ENCODE measurements around the gene METTL9.
"Not testable (repeated sequence)": the region's sequence is repeated elsewhere in the genome, so short reads cannot be mapped to it uniquely, and the experiment has no call there.

The METTL9 gene

DNA sequence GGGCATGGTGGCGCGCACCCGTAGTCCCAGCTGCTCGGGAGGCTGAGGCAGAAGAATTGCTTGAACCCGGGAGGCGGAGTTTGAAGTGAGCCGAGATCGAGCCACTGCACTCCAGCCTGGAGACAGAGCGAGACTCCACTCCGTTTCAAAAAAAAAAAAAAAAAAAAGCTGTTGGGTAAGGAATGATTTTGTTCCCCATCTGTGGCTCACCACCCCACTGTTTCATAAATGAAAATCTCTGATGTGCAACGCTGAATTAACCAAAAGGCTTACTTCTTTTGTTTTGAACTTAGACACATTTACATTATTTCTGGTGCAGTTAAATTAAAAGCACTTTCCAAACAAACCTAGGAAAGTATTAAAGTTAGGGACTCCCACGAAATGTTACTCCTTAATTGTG lies 1.2 kb upstream of the METTL9 start:
- H3K4me3 ChIP-seq (replicated peaks in 1 of 2; ENCODE audit: low read depth in 2 of 2, low read length in 2 of 2): no peak overlapping the region
- TF ChIP-seq CTCF (IDR thresholded peaks at IDR 0.05; ENCODE audit: low read depth, low read length): no peak
- no peak for DNase-seq (ENCODE audit: low read depth in 2 of 2)

DNA sequence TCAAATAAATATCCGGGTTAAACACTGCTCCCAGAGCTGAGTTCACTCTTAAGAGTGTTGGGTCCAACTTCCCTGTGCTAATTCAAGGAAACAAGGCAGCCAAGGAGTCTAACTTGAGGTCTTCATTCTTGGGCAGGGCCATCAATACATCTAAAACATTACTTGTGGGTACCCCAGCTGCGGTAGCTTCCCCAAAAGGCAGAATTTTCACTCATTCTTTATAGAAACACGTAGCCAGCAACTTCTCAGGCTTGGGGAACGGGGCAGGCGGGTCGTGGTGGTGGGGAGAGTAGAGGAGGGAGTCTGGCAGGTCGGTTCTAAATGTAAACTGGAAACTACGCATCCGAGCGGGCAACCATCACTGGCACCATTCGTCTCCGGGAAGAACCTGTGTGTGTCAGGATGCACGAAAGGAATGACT lies 666 bp upstream of the METTL9 start:
- no peak for DNase-seq (ENCODE audit: low read depth in 2 of 2)
- TF ChIP-seq CTCF (IDR thresholded peaks at IDR 0.05; ENCODE audit: low read depth, low read length): no peak
- H3K4me3 ChIP-seq (replicated peaks in 1 of 2; ENCODE audit: low read depth in 2 of 2, low read length in 2 of 2): peak overlapping the region; percentile 63 to 78

DNA sequence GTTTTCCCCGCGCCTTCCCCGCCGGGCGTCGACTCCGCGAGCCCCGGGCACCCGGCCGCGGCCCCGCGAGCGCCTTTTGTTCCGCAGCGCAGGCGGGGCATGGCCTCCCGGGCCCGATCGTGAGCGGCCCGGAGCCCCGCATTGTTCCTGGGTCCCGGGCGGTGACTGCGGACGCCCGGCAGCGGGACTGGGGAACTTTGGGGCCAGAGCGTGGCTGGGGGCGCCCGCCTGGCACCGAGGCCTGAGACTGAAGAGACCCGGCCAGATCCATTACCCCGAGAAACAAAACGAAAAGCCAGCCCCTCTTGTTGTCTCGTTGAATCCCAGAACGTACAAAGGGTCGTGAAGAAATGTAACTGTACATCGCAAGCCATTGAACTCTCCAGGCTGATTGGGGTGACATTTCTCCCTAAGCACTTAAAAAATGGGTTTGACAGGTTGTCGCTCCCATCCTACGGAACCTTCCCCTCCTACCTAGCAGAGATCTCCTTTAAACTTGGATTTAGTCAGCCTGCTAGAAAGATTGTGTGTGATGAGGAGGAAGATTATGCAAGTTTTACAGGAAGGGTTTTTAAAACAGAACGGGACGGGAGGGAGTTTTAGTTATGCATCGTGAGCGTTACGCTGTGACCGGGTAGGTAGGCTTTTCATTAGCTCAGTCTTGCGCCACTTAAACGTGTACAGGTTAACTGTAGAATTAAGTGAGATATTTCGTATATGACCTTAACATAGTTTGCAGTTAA lies 825 bp downstream of the METTL9 start:
- H3K4me3 ChIP-seq (replicated peaks in 1 of 2; ENCODE audit: low read depth in 2 of 2, low read length in 2 of 2): peak overlapping the region; percentile 63 to 78
- TF ChIP-seq CTCF (IDR thresholded peaks at IDR 0.05; ENCODE audit: low read depth, low read length): no peak
- DNase-seq (ENCODE audit: low read depth in 2 of 2): peak; percentile 41 to 65

DNA sequence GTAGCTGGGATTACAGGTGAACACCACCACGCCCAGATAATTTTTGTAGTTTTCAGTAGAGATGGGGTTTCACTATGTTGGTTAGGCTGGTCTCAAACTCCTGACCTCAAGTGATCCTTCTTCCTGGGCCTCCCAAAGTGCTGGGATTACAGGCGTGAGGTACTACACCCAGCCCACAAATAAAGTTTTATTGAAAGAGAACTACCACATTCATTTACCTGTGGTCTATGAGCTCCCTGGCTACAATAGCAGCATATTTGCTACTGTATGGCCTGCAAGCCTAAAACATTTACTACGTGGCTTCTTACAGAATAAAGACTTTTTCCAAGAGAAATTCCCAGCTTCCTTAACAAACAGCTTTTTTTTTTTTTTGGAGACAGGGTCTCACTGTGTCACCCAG lies 3.4 kb downstream of the METTL9 start:
- H3K4me3 ChIP-seq (replicated peaks in 1 of 2; ENCODE audit: low read depth in 2 of 2, low read length in 2 of 2): no peak overlapping the region
- TF ChIP-seq CTCF (IDR thresholded peaks at IDR 0.05; ENCODE audit: low read depth, low read length): no peak
- DNase-seq (ENCODE audit: low read depth in 2 of 2): no peak

DNA sequence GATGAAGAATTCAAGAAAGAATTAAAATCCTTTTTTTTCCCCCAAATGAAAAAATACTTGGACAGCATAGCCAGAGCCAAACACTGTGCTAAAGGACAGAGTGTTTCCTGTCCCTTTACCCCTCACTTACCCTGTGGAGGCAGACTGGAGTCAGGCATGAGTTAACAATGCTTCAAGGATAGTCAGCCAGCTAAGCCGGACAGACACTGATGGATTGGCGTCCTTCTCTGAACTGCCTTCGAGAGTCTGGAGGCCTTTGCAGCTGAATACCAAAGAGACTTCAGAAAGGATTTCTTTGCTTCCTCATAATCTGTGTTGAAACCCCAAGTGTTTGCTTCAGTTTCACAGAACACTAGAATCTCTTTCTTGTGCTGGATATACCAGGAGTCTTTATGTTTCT lies 4.6 kb downstream of the METTL9 start:
- TF ChIP-seq CTCF (IDR thresholded peaks at IDR 0.05; ENCODE audit: low read depth, low read length): no peak
- DNase-seq (ENCODE audit: low read depth in 2 of 2): no peak
- H3K4me3 ChIP-seq (replicated peaks in 1 of 2; ENCODE audit: low read depth in 2 of 2, low read length in 2 of 2): no peak overlapping the region

GRCh38 chr16:21605848-21606247 lies 6.5 kb downstream of the METTL9 start:
- DNase-seq (ENCODE audit: low read depth in 2 of 2); H3K4me3 ChIP-seq (replicated peaks in 1 of 2; ENCODE audit: low read depth in 2 of 2, low read length in 2 of 2): not testable (repeated sequence)

DNA sequence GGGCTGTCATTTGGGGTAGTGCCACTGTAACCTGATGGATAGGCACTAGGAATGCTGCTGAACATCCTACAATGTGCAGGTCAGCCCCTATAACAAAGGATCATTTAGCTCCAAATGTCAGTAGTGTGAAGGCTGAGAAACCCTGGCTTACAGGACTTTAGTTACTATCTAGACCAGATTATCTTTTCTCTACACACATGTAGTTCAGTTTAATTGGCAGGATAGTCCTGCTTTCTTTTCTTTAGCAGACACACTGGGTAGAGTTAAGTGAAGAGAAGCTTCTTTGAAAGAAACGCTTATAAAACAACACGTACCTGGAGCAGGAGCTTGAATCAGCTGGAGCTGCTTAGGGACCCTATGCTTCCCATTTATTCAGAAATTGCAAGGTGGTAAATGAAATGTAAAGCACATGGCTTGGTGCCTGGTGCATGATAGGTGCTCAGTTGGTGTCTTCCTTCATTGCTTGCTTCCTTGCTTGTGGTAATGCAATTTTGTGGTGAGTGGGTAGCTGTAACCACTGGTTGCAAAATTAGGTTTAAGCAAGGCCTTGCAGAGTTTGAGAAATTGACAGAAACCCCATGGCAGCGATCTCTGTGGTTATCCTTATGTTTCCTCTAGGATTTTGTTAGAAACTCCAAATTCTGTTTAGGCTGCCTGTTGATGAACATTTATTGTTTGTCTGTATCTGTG lies 9.4 kb downstream of the METTL9 start:
- H3K4me3 ChIP-seq (replicated peaks in 1 of 2; ENCODE audit: low read depth in 2 of 2, low read length in 2 of 2): no peak overlapping the region
- peak; percentile 29 to 35 for DNase-seq (ENCODE audit: low read depth in 2 of 2)
- no peak for TF ChIP-seq CTCF (IDR thresholded peaks at IDR 0.05; ENCODE audit: low read depth, low read length)
